IMR-90 (cell line): Measurements from ENCODE around the gene KRTAP27-1.

Experiments used
- CEBPB ChIP-seq: IDR thresholded peaks from 2 replicates; pipeline ENCODE4 v1.6.1; 2012; ENCODE audit warnings: low read depth, low read length, improper control_type of control experiment
- CTCF ChIP-seq: conservative IDR thresholded peaks from 2 replicates; pipeline ENCODE4 v1.5.1; 2012; ENCODE audit warnings: mild to moderate bottlenecking, low read depth, low read length, improper control_type of control experiment
- ELK1 ChIP-seq: fragments of 150-350 bp; IDR thresholded peaks from 2 replicates; pipeline ENCODE4 v1.6.1; 2016; ENCODE audit warnings: low read depth, mild to moderate bottlenecking, low read length, moderate library complexity, borderline replicate concordance
- FOS ChIP-seq: fragments of 150-350 bp; IDR thresholded peaks from 2 replicates; pipeline ENCODE4 v1.6.1; 2016; ENCODE audit warnings: low read depth, low read length
- MAFK ChIP-seq: IDR thresholded peaks from 2 replicates; pipeline ENCODE4 v1.6.1; 2012; ENCODE audit warnings: low read depth, low read length, improper control_type of control experiment
- MAZ ChIP-seq: IDR thresholded peaks from 2 replicates; pipeline ENCODE4 v1.6.1; 2012; ENCODE audit warnings: low read depth, mild to moderate bottlenecking, low read length, improper control_type of control experiment, moderate library complexity, borderline replicate concordance
- MXI1 ChIP-seq: IDR thresholded peaks from 2 replicates; pipeline ENCODE4 v1.6.1; 2012; ENCODE audit warnings: low read depth, mild to moderate bottlenecking, low read length, moderate library complexity, borderline replicate concordance
- NFE2L2 ChIP-seq: fragments of 150-350 bp; IDR thresholded peaks from 2 replicates; pipeline ENCODE4 v1.6.1; 2016; ENCODE audit warnings: low read depth, mild to moderate bottlenecking, low read length
- POLR2A ChIP-seq: IDR thresholded peaks from 2 replicates; pipeline ENCODE4 v1.6.1; 2012; ENCODE audit warnings: mild to moderate bottlenecking, low read depth, low read length
- RAD21 ChIP-seq: IDR thresholded peaks from 2 replicates; pipeline ENCODE4 v1.6.1; 2012; ENCODE audit warnings: low read length, improper control_type of control experiment
- RCOR1 ChIP-seq: IDR thresholded peaks from 2 replicates; pipeline ENCODE4 v1.6.1; 2012; ENCODE audit warnings: mild to moderate bottlenecking, low read length, improper control_type of control experiment; ENCODE audit not compliant: insufficient replicate concordance
- RFX5 ChIP-seq: IDR thresholded peaks from 2 replicates; pipeline ENCODE4 v1.8.0; 2012; ENCODE audit warnings: low read depth, mild to moderate bottlenecking, low read length, moderate library complexity
- SMC3 ChIP-seq: fragments of 150-350 bp; IDR thresholded peaks from 2 replicates; pipeline ENCODE4 v1.6.1; 2016; ENCODE audit warnings: low read depth, mild to moderate bottlenecking, antibody characterized with exemption, low read length, moderate library complexity
- TF ChIP-seq, protein P1 (sequence below): fragments of 150-350 bp; IDR thresholded peaks from 2 replicates; pipeline ENCODE4 v1.6.1; 2017; ENCODE audit warnings: mild to moderate bottlenecking, antibody characterized with exemption, low read length, low read depth

- no peak for TF ChIP-seq SMC3
- TF ChIP-seq POLR2A = no peak
- no peak for TF ChIP-seq CTCF
- TF ChIP-seq MXI1 = no peak
- TF ChIP-seq RAD21 = no peak
- no peak for TF ChIP-seq RCOR1
- no peak for TF ChIP-seq ELK1
- TF ChIP-seq RFX5 = no peak
- no peak for TF ChIP-seq NFE2L2
- no peak for TF ChIP-seq MAFK
- no peak for TF ChIP-seq MAZ
- TF ChIP-seq CEBPB = no peak
- TF ChIP-seq FOS = no peak
- TF ChIP-seq, protein P1, sequence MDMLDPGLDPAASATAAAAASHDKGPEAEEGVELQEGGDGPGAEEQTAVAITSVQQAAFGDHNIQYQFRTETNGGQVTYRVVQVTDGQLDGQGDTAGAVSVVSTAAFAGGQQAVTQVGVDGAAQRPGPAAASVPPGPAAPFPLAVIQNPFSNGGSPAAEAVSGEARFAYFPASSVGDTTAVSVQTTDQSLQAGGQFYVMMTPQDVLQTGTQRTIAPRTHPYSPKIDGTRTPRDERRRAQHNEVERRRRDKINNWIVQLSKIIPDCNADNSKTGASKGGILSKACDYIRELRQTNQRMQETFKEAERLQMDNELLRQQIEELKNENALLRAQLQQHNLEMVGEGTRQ = no peak; the same call in 1 of the 2 replicates
Measured at GRCh38 chr21:30305136-30305535, 32.4 kb downstream of the KRTAP27-1 start.
